B cell (primary cell): ENCODE measurements around the gene YJU2. TPM values are rescaled to one million over a fixed set of nuclear protein-coding genes. Genes with fewer than 3 reads are reported as not detected.

Source experiments
- ATAC-seq: fragments of 200-7000 bp; cut with Tn5 transposase; one replicate; pipeline ENCODE4 v1.10.0; 2021; ENCODE audit warnings: low read depth, mild to moderate bottlenecking, moderate number of reproducible peaks, moderate library complexity
- CTCF ChIA-PET: fragments of 350-600 bp; sonication (Branson Sonifier 250); formaldehyde crosslinking; loops from one replicate; lab custom pipeline; 2021; ENCODE audit warnings: antibody characterized with exemption, inconsistent platforms; lab: Charles Lee
- POLR2A ChIA-PET: fragments of 350-600 bp; sonication (Branson Sonifier 250); formaldehyde crosslinking; loops from one replicate; lab custom pipeline; 2021; ENCODE audit warnings: antibody characterized with exemption; lab: Charles Lee
- DNase-seq: peaks from one replicate; pipeline ENCODE4 v3.0.0; 2013
- H2AFZ ChIP-seq: 2 replicates; pipeline ENCODE4 v1.6.1; 2012; ENCODE audit warnings: mild to moderate bottlenecking, low read depth, low read length; ENCODE audit not compliant: insufficient read depth, poor library complexity, severe bottlenecking
- H3K27ac ChIP-seq, 2 donors: 1 replicate in 1 of 2; 2 replicates in 1 of 2; pipeline ENCODE4 v1.5.1; 2012 to 2013; ENCODE audit warnings: low read length in 2 of 2, mild to moderate bottlenecking in 2 of 2, moderate library complexity in 1 of 2
- H3K27me3 ChIP-seq, 4 experiments: fragments of 200-600 bp in 1 of 4; sonication (generic) in 1 of 4; replicated peaks in 1 of 4; 1 replicate in 2 of 4; 2 replicates in 2 of 4; pipeline versions ENCODE4 v1.6.1 to v1.7.0; 2013 to 2016; ENCODE audit warnings: low read length in 3 of 4, mild to moderate bottlenecking in 2 of 4, mixed read lengths in 1 of 4, moderate library complexity in 1 of 4; ENCODE audit not compliant: insufficient read depth in 4 of 4, control insufficient read depth in 3 of 4; ENCODE audit errors: control extremely low read depth in 1 of 4
- H3K36me3 ChIP-seq, 2 experiments: replicated peaks in 1 of 2; 1 replicate in 1 of 2; 2 replicates in 1 of 2; pipeline versions ENCODE4 v1.6.1 to v1.7.1; 2013; ENCODE audit warnings: low read length in 1 of 2; ENCODE audit not compliant: insufficient read depth in 2 of 2, control insufficient read depth in 1 of 2; ENCODE audit errors: control extremely low read depth in 1 of 2, extremely low read depth in 1 of 2
- H3K4me1 ChIP-seq, 2 donors: fragments of 200-600 bp in 1 of 2; sonication (generic) in 1 of 2; 1 replicate in 1 of 2; 2 replicates in 1 of 2; pipeline versions ENCODE4 v1.5.1 to v1.6.1; 2013 to 2017; ENCODE audit warnings: low read length in 2 of 2; ENCODE audit not compliant: control insufficient read depth in 2 of 2, insufficient read depth in 2 of 2
- H3K4me2 ChIP-seq: replicated peaks from 2 replicates; pipeline ENCODE3; 2012; ENCODE audit warnings: mild to moderate bottlenecking, low read depth, low read length; ENCODE audit not compliant: poor library complexity, severe bottlenecking
- H3K4me3 ChIP-seq, 5 experiments: fragments of 200-600 bp in 1 of 5; sonication (generic) in 1 of 5; 1 replicate in 3 of 5; 2 replicates in 2 of 5; pipeline versions ENCODE4 v1.5.1 to v1.7.0; 2011 to 2016; ENCODE audit warnings: low read length in 4 of 5, mild to moderate bottlenecking in 4 of 5, low read depth in 2 of 5, control low read depth in 1 of 5, moderate library complexity in 1 of 5; ENCODE audit not compliant: insufficient read depth in 1 of 5; ENCODE audit errors: control extremely low read depth in 1 of 5, extremely low read depth in 1 of 5
- H3K79me2 ChIP-seq: fragments of 200-600 bp; sonication (generic); one replicate; pipeline ENCODE4 v1.6.0; 2016; ENCODE audit warnings: low read length; ENCODE audit not compliant: control insufficient read depth, insufficient read depth
- H3K9ac ChIP-seq: fragments of 200-600 bp; sonication (generic); 2 replicates; pipeline ENCODE4 v1.6.1; 2017; ENCODE audit warnings: mild to moderate bottlenecking, low read length, moderate library complexity
- H3K9me3 ChIP-seq, 3 donors: one replicate each; pipeline versions ENCODE4 v1.6.1 to v1.7.1; 2013; ENCODE audit warnings: low read length in 2 of 3; ENCODE audit not compliant: control insufficient read depth in 2 of 3, insufficient read depth in 1 of 3; ENCODE audit errors: control extremely low read depth in 1 of 3
- H4K20me1 ChIP-seq: 2 replicates; pipeline ENCODE4 v1.6.0; 2012; ENCODE audit warnings: mild to moderate bottlenecking, low read length; ENCODE audit not compliant: insufficient read depth, control insufficient read depth, poor library complexity, severe bottlenecking
- H3K27ac Mint-ChIP-seq: one replicate; pipeline ENCODE4 v1.8.0; 2021; ENCODE audit warnings: mixed read lengths
- H3K27me3 Mint-ChIP-seq: one replicate; pipeline ENCODE4 v1.8.0; 2021; ENCODE audit warnings: mixed read lengths
- H3K4me1 Mint-ChIP-seq: one replicate; pipeline ENCODE4 v1.8.0; 2021; ENCODE audit warnings: mixed read lengths
- H3K4me3 Mint-ChIP-seq: one replicate; pipeline ENCODE4 v1.8.0; 2021; ENCODE audit warnings: mixed read lengths
- H3K9me3 Mint-ChIP-seq: one replicate; pipeline ENCODE4 v1.8.0; 2022; ENCODE audit warnings: mixed read lengths; ENCODE audit not compliant: insufficient read depth
- CTCF ChIP-seq: fragments of 200-600 bp; IDR thresholded peaks from one replicate; pipeline ENCODE4 v1.8.0; 2022; ENCODE audit warnings: antibody characterized with exemption, mild to moderate bottlenecking
- EZH2 ChIP-seq: IDR thresholded peaks from 2 replicates; pipeline ENCODE4 v1.6.1; 2012; ENCODE audit warnings: borderline replicate concordance, low read depth, mild to moderate bottlenecking, moderate library complexity, low read length; ENCODE audit not compliant: insufficient read depth, poor library complexity, severe bottlenecking
- WGBS: methylation state at CpG from one replicate; pipeline ENCODE4 v1.1.5; 2013; ENCODE audit warnings: missing lambda C conversion rate; ENCODE audit not compliant: insufficient coverage; 5-methylcytosine and 5-hydroxymethylcytosine counted together
- intact Hi-C: fragments of 100-400 bp; cut with micrococcal nuclease; formaldehyde crosslinking; loops from one replicate; pipeline ENCODE4 v1.10.0; 2022
- polyA plus RNA-seq: library from polyadenylated mRNA; depleted of rRNA; stranded (reverse); fragments of >200 nt; gene quantifications from 2 replicates; pipeline ENCODE4 v1.2.3, GENCODE V29; 2012
- total RNA-seq, 2 donors: library from RNA; stranded (reverse); fragments of 120-200 nt in 1 of 2; gene quantifications; 1 replicate in 1 of 2; 2 replicates in 1 of 2; pipeline versions ENCODE4 v1.2.3 to v1.2.4, GENCODE V29; 2013 to 2022

Gene YJU2
- total and polyA plus RNA-seq, 2 donors (not counting 1 experiment from before 2014, with no cell fraction given) = 40.3 to 45.7 TPM

- Mint-ChIP-seq H3K27ac (no peak overlapping the region), H3K4me1 (peaks cover 2% of the 10 kb centered on the region), H3K9me3 (no peaks in the 10 kb centered on the region), H3K4me3 (no peak overlapping the region), H3K27me3 (no peaks in the 10 kb centered on the region)
- H3K27ac ChIP-seq = no peak overlapping the region
- H4K20me1 ChIP-seq = peaks cover 17% of the 10 kb centered on the region
- no peaks in the 10 kb centered on the region for H3K27me3 ChIP-seq
- H3K36me3 ChIP-seq = peaks cover 4 to 77% of the 10 kb centered on the region in 2 experiments
- no peaks in the 10 kb centered on the region for H3K4me1 ChIP-seq
- peaks cover 0 to 23% (median 5%) of the 10 kb centered on the region in 3 donors for H3K9me3 ChIP-seq
- CTCF ChIA-PET = interaction anchor here (0.6 kb wide), 1 partner anchor 740 kb away, joined by 3 read pairs; no protein-coding TSS in a partner anchor
- peaks cover 7% of the 10 kb centered on the region for H3K79me2 ChIP-seq
- no peak overlapping the region for H2AFZ ChIP-seq
- over 99% methylated on average over 28 of the region's 28 CpGs for WGBS
- no peak for TF ChIP-seq EZH2
- no peak for TF ChIP-seq CTCF
- POLR2A ChIA-PET = no interaction called here
- no peak overlapping the region for H3K9ac ChIP-seq
- no peak overlapping the region for H3K4me2 ChIP-seq
- H3K4me3 ChIP-seq = no peak overlapping the region
- intact Hi-C loops = no loop called here
- no peak for DNase-seq
- no peak for ATAC-seq
These were observed 11.3 kb downstream of the YJU2 start for GRCh38 chr19:4258181-4258580.

- ChIA-PET CTCF (interaction anchor here (0.6 kb wide), 1 partner anchor 298 kb away, joined by 3 read pairs; no protein-coding TSS in a partner anchor), POLR2A (no interaction called here)
- ATAC-seq (peak; percentile 36), DNase-seq (no peak)
- WGBS = 89% methylated on average over 10 of the region's 11 CpGs
- Mint-ChIP-seq H3K4me1 (peaks cover 4% of the 10 kb centered on the region), H3K27ac (no peak overlapping the region), H3K9me3 (no peaks in the 10 kb centered on the region), H3K27me3 (no peaks in the 10 kb centered on the region), H3K4me3 (no peak overlapping the region)
- Histone ChIP-seq H3K4me2 (no peak overlapping the region), H3K79me2 (no peaks in the 10 kb centered on the region), H3K9me3 (peaks cover 0 to 9% (median 0%) of the 10 kb centered on the region in 3 donors), H3K4me1 (no peaks in the 10 kb centered on the region), H3K4me3 (no peak overlapping the region), H4K20me1 (peaks cover 11% of the 10 kb centered on the region), H2AFZ (no peak overlapping the region), H3K9ac (no peak overlapping the region), H3K36me3 (peaks cover 0 to 72% of the 10 kb centered on the region in 2 experiments), H3K27me3 (no peaks in the 10 kb centered on the region), H3K27ac (no peak overlapping the region)
- intact Hi-C loops = no loop called here
- no peak for TF ChIP-seq EZH2
- TF ChIP-seq CTCF = no peak
These were observed 13.8 kb downstream of the YJU2 start for GRCh38 chr19:4260613-4261191.
